GM12865 (cell line): ENCODE measurements around the gene PSD4.

Experiments used
- DNase-seq: peaks from one replicate; pipeline ENCODE4 v3.0.0; 2010; ENCODE audit warnings: low read depth
- H3K4me3 ChIP-seq: 2 replicates; pipeline ENCODE4 v1.5.1; 2011; ENCODE audit warnings: mild to moderate bottlenecking, low read depth, low read length, control low read depth
- CTCF ChIP-seq: IDR thresholded peaks from 2 replicates; pipeline ENCODE4 v1.5.1; 2011; ENCODE audit warnings: low read length, control low read depth, low read depth, inconsistent platforms; ENCODE audit not compliant: insufficient read depth; ENCODE audit errors: missing control alignments

PSD4 gene

DNA sequence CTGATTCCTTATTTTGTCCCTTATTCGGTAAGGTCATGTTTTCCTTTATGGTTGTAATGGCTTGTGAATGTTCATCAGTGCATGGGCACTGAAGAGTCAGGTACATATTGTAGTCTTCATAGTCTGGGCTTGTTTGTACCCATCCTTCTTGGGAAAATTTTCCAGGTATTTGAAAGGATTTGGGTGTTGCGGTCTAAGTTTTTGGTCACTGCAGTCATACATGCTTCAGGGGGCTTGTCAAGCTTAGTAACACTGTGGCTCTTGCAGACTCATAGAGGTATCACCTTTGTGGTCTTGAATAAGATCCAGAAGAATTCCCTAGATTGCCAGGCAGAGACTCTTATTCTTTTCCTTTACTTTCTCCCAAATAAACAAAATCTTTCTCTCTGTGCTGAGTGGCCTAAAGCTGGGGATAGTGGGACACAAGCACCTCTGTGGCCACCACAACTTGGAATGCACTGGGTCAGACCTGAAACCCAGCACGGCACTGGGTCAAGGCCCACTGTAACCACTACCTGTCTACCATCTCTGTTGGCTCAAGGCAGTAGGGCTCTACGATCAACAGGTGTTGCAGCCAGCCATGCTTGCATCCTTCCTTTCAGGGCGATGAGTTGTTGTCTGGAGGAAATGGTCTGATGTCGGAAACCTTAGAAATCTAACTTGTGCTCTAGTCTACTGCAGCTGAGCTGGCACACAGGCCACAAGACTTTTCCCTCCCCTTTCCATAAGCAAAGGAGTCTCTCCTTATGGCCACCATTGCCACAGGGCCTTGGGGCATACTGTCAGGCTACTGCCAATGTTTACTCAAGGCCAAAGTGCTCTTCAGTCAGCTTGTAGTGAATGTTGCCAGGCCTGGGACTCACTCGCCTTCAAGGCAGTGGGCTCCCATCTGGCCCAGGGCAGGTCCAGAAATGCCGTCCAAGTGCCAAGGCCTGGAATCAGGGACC is 24.9 kb upstream of the PSD4 start:
- DNase-seq = peak; percentile 35
- H3K4me3 ChIP-seq = no peak overlapping the region
- no peak for TF ChIP-seq CTCF

DNA sequence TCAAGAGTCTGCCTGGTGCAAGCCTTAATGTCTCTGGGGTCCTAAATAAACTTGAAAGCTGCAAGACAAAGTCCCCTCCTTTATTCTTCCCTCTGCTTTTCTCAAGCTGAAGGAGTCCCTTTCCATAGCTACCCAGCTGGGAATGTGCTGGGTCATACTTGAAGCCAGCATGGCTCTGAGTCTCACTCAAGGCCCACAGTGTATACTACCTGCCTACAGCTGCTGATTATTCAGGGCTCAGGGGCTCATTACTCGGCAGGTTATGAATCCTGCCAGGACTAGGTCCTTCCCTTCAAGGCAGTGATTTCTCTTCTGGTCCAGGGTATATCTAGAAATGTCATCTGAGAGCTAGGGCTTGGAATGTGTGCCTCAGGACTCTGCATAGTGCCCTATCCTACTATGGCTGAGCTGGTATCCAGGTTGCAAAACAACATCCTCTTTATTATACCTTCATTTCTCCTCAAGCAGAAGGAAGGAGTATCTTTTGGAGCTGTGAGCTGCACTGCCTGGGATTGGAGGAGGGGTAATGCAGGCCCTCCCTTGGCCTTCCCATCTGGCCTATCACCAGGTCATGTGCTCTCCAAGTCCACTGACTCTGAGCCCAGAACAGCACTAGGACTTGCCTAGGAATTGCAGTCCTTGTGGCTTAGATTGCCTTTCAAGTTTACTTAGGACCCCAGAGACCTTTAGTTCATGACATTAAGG is 24.1 kb upstream of the PSD4 start:
- TF ChIP-seq CTCF = no peak
- no peak overlapping the region for H3K4me3 ChIP-seq
- DNase-seq = no peak

DNA sequence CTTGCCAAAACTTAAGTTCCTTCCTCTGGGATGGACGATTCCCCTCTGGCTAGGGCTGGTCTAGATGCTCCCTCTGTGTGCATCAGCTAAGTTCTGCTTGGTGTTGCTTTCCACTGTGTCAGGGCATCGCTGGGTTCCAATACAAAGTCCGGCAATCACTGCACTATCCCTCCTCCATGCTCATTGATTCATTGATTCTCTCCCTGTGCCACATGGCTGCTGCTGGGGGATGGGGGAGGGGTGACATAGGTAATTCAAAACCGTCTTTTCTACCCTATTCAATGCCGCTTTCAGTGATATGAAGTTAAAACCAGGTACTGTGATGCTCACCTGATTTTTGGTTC is 23.5 kb upstream of the PSD4 start:
- no peak for DNase-seq
- no peak for TF ChIP-seq CTCF
- no peak overlapping the region for H3K4me3 ChIP-seq

DNA sequence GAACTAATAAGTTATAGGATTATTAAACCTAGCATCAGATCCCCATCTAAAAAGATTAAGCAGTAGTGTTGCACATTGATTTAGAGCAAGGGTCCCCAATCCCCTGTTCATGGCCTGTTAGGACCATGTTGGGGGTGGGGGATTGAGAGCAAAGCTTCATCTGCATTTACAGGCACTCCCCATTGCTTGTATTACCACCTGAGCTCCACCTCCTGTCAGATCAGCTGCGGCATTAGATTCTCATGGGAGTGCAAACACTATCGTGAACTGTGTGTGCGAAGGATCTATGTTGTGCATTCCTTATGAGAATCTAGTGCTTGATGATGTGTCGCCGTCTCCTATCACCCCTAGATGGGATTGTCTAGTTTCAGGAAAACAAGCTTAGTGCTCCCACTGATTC is 18.4 kb upstream of the PSD4 start:
- H3K4me3 ChIP-seq = no peak overlapping the region
- no peak for TF ChIP-seq CTCF
- DNase-seq = no peak

- no peak for TF ChIP-seq CTCF
- DNase-seq = no peak
- peak overlapping the region; percentile 48 for H3K4me3 ChIP-seq
Observed at GRCh38 chr2:113156278-113157117, 17.3 kb upstream of the PSD4 start.

GRCh38 chr2:113157118-113157896 is 16.5 kb upstream of the PSD4 start:
- peak overlapping the region; percentile 51 for H3K4me3 ChIP-seq
- TF ChIP-seq CTCF = no peak
- DNase-seq = peak; percentile 30
